Erythroblast (primary cell): ENCODE data around the gene TXNDC5.

Experiments used
- GATA1 ChIP-seq: IDR thresholded peaks from 2 replicates; pipeline ENCODE4 v1.6.1; 2011; ENCODE audit warnings: low read depth, mild to moderate bottlenecking, control low read depth, low read length, moderate library complexity
- POLR2A ChIP-seq: IDR thresholded peaks from 2 replicates; pipeline ENCODE4 v1.6.1; 2011; ENCODE audit warnings: mild to moderate bottlenecking, low read length

- TF ChIP-seq POLR2A (peak; percentile 54), GATA1 (no peak)
Measured at GRCh38 chr6:7910654-7911344, at the start of gene TXNDC5.
